Activated gamma-delta T cell (primary cell): ENCODE measurements around the gene UBE3B.
"Not testable (repeated sequence)": the region's sequence is repeated elsewhere in the genome, so short reads cannot be mapped to it uniquely, and the experiment has no call there.

Experiments used
- DNase-seq: peaks from one replicate; lab custom pipeline; 2025; lab: John Stamatoyannopoulos, UW

Gene UBE3B

DNA sequence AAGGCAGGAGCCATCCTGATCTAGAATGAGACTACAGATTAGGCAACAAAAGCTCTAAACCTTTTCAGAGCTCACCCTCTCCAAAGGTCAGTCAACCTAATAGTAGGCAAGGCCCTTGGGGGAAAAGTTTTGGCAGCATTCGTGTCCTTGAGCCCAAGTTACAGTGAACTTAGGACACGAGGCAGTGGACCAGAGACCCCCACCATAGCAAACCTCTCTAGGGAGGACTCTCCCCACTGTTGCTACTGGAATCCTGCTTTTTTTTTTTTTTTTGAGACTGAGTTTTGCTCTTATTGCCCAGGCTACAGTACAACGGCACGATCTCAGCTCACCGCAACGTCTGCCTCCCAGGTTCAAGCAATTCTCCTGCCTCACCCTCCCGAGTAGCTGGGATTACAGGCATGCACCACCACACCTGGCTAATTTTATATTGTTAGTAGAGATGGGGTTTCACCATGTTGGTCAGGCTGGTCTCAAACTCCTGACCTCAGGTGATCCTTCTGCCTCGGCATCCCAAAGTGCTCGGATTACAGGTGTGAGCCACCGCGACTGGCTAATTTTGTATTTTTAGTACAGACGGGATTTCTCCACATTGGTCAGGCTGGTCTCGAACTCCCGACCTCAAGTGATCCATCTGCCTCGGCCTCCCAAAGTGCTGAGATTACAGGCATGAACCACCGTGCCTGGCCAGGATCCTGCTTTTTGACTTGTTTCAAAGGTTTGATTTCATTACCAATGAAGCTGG lies 3.7 kb upstream of the UBE3B start:
- DNase-seq, result not testable (repeated sequence)

DNA sequence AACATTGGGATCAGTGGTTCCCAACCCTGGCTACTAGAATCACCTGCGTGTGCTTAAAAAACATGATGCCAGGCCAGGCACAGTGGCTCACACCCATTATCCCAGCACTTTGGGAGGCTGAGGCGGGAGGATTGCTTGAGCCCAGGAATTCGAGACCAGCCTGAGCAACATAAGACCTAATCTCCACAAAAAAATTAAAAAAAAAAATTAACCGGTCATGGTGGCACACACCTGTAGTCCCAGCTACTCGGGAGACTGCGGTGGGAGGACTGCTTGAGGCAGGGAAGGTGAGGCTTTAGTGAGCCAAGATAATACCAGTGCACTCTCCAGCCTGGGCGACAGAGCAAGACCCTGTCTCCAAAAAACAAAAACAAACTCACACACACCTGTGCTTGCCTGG lies 2.3 kb upstream of the UBE3B start:
- no peak for DNase-seq

DNA sequence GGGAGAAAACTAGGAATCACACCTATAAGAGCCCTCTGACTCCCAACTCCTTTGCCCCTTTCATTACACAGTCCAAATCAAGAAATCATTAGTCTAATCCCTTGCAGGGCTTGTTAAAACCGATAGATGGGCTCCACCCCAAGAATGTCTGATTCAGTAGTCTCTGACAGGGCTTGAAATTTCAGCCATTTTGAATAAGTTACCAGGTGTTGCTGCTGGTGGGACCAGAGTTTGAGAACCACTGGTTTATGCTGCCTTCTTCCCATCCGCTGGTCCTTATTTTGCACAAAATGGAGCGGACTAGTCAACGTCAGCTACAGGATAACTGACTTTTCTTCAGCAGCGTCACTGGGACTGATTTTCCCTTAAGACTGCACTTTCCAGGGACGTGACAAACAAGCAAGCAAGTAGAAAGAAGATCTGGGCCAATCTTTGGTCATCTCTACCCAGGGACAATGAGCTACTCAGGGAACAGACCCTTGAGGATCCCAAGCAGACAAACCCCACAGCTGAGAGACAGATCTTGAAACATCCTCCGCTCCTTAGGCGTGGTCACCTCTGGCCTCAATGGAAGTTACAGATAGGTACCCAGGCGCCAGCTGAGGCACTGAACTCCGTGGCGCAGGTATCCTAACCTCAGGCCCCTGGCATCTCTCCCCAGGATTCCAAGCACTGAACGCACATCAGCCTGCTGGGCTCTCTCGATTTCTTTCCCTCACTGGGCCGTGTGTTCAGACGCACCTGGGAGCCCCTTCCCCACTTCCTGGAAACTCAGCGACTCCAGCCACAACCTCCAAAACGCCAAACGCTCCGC lies 1.2 kb upstream of the UBE3B start:
- no peak for DNase-seq

GRCh38 chr12:109476807-109477184 lies 638 bp upstream of the UBE3B start:
- DNase-seq, result no peak

DNA sequence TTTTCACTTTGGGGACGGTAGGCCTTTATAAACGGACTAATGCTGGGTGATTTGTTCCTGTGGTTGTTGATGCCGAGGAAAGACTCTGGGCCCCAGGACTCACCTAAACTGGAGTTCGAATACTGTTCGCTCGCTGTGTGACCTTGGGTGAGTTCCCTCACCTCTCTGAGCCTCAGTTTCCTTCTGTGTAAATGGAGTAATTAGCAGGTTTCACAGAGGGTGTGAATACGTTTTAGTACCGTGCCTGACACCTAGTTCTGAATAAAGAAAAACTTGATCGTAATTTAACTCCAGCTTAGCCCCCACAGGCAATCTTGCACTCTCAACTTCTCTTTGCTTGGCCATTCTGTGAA lies 505 bp downstream of the UBE3B start:
- no peak for DNase-seq

DNA sequence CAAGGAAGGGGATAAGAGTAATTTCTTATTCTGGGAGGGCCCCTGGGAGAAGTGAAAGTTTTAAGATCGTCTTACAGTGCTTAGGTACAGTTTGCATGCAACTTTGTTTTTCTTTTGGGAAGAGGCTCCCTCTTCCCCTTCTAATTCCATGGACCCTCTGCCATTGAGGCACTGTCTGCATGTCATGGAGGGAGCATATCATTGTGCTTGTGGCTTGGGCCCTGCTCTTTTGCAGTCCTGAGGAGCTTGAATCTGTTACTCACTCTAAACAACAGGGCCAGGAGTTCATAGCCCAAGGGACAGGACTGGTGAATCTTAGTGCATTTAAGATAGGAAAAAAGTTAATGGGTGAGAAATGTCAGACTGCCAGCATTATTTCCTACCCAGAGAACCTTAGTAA lies 2.3 kb downstream of the UBE3B start:
- DNase-seq, result no peak

DNA sequence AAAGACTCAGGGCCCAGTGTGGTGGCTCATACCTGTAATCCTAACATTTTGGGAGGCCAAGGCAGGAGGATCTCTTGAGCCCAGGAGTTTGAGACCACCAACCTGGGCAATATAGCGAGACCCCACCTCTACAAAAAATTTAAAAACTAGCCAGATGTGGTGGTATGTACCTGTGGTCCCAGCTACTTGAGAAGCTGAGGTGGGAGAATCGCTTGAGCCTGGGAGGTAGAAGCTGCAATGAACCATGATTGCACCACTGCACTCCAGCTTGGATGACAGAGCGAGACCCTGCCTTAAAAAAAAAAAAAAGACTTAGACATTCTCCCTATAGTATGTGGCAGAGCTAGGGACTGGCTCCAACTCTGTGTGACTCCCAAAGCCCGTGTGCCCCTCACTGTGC lies 2.9 kb downstream of the UBE3B start:
- DNase-seq, result no peak

DNA sequence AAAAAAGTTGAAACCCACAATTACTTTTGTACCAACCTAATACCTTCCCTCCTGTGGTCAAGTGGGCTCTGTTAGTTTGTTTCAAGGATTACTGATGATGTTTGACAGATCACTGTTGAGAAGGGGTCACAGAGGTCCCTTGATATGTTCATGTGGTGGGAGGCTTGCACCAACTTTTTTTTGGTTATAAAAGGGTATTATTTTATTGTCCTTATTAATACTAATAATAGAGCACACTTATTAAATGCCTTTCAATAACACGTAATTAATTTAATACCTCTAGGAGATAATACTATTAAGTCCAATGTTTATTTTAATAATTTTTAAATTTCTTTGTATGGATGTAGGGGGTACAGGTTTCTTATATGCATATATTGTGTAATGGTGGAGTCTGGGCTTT lies 4.4 kb downstream of the UBE3B start:
- no peak for DNase-seq

DNA sequence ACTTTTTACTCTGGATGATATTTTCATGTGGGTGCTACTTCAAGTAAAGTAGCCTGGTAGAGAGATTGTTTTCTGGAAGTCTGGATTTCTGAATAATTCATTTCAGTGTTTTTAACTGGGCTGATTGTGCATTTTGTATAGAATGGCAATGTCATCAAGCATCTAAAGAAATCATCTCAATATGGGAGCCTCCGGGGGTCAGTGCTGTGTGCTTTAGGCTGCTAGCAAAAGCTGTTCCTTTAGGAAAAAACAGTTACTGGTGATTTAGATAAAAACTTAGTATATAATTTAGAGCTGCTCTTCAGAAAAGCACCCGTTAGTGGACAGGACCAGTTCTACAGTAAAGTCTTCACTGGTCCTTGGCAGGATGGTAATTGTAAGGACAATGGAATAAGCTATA lies 5.1 kb downstream of the UBE3B start:
- no peak for DNase-seq

- no peak for DNase-seq
Measured at GRCh38 chr12:109482894-109483293, 5.5 kb downstream of the UBE3B start.

DNA sequence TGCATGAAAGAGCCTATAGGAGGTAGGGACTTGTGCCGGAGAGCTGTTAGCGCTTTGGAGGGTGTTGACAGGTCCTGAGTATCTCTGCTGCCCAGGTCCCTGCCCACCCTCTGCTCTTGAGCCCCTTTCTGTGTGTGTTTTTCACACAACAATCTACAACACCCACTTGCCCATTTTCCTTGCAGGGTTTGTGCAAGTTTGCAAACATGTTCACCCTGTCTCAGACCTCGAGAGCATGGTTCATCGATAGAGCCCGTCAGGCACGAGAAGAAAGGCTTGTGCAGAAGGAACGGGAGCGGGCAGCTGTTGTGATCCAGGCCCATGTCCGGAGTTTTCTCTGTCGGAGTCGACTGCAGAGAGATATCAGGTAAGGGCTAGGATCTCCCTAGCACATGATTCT lies 5.9 kb downstream of the UBE3B start:
- no peak for DNase-seq

GRCh38 chr12:109485201-109485600 lies 7.8 kb downstream of the UBE3B start:
- no peak for DNase-seq

- DNase-seq, result no peak
Measured at GRCh38 chr12:109487181-109488050, 10.0 kb downstream of the UBE3B start.

DNA sequence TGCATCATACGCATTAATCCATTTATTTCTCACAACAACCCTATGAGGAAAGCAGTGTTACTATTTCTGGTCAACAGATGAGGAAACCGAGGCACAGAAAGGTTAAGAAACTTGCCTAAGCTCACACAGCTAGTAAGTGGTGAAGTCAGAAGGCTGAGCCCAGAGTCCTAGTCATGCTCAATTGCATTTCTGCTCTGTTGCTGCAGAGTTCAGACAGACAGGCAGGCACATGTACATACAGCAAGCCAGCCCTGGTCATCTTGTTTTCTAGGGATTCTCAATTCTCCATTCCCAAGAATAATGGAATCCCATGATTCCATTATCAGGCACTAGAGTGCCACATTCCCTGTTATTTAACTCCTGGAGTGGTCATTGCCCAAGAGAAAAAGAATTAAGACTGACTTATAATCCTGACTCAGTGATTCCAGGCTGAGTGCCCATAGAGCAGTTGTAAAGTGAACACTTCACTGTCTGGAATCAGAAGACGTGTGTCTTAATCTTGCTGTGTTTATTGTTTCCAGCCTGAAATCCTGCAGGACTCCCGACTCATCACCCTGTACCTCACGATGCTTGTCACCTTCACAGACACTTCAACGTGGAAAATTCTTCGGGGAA lies 10.7 kb downstream of the UBE3B start:
- no peak for DNase-seq

DNA sequence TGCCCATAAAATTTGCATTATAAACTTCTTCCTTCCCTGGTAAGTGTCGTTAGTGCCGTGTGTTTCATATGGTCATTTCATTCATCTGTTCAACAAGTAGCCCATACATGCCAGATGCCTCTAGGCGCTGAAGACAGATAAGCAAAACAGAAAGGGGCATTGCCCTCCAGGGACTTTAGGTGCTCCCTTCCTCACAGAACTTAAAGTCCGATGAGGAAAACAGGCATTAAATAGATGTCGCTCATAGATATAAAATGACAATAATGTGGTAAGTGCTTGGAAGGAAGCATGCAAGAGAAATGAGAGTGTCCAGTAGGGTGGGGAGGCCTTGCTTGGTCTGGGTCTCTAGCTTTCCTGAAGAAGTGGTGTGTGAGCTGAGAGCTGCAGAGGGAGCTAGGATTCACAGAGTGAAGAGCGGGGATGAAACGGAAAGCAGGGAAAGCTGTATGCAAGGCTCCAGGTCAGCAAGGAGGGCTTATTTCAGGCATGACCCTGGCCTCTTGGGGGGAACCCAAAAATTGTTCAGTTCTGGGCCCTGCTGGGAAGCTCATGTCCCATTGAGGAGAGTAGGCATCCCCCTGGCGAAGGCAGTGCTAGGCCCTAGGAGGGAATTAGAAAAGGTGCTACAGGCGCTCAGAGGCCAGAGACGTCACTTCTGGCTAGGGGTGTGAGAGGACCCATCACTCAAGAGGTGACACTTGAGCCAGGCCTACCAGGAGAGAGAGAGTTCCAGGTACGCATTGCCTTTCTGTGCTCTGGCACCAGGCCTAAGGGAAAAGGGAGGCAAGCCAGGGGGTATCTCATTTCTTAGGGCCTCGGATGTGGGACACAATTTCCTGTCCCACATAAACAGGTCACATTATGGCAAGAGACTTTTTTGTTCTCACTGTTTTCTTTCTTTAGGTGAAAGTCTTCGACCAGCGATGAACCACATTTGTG lies 11.9 kb downstream of the UBE3B start:
- no peak for DNase-seq

- no peak for DNase-seq
Measured at GRCh38 chr12:109489955-109490565, 12.6 kb downstream of the UBE3B start.

- DNase-seq, result no peak
Measured at GRCh38 chr12:109491671-109492070, 14.2 kb downstream of the UBE3B start.

GRCh38 chr12:109492371-109492770 lies 14.9 kb downstream of the UBE3B start:
- no peak for DNase-seq

DNA sequence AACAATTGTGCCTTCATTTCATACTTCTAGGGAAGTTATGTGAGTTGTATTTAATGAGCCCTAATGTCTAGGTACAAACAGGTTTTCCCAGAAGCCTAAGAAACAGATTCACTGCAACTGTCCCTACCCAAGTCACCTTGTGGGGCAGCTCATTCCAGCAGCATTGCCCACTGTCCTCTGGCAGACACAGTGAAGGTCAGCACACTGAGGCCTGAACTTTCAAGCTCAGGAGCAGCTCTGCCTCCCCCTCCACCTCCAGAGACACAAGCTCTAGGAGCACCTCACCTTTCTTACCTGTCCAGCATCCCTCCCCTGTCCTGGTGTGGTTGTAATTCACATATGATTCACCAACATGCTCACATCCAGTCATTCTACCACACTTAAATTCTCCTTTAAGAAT lies 15.7 kb downstream of the UBE3B start:
- no peak for DNase-seq

- DNase-seq, result no peak
Measured at GRCh38 chr12:109493938-109494337, 16.5 kb downstream of the UBE3B start.
